Psoas muscle (tissue), 8 donors: Measurements from ENCODE around the gene RAD51B. TPM values are rescaled to one million over a fixed set of nuclear protein-coding genes. Genes with fewer than 3 reads are reported as not detected.
A peak's percentile ranks its signal among the peaks of the same experiment; 100 is the strongest.

ENCODE experiments used
- ATAC-seq, 4 donors: fragments of 200-7000 bp; cut with Tn5 transposase; one replicate each; pipeline ENCODE4 v1.9.1; 2020; ENCODE audit warnings: moderate library complexity in 3 of 4, mild to moderate bottlenecking in 2 of 4
- DNase-seq, 2 donors: peaks; one replicate each; pipeline ENCODE4 v3.0.0-alpha.2; 2020
- H3K27ac ChIP-seq: fragments of 200-600 bp; one replicate; pipeline ENCODE4 v1.8.0; 2022
- H3K27me3 ChIP-seq, 3 donors: fragments of 200-600 bp in 1 of 3; one replicate each; pipeline versions ENCODE4 v1.6.1 to v1.8.0; 2013 to 2022; ENCODE audit warnings: low read length in 2 of 3, mild to moderate bottlenecking in 2 of 3, moderate library complexity in 1 of 3; ENCODE audit not compliant: insufficient read depth in 3 of 3
- H3K36me3 ChIP-seq, 2 donors: fragments of 200-600 bp in 1 of 2; one replicate each; pipeline versions ENCODE4 v1.6.1 to v1.8.0; 2013 to 2022; ENCODE audit warnings: low read depth in 1 of 2, mild to moderate bottlenecking in 1 of 2, moderate library complexity in 1 of 2; ENCODE audit not compliant: insufficient read depth in 1 of 2
- H3K4me1 ChIP-seq: fragments of 200-600 bp; one replicate; pipeline ENCODE4 v1.8.0; 2022
- H3K4me3 ChIP-seq: fragments of 200-600 bp; one replicate; pipeline ENCODE4 v1.8.0; 2022; ENCODE audit warnings: mild to moderate bottlenecking
- H3K9me3 ChIP-seq: fragments of 200-600 bp; one replicate; pipeline ENCODE4 v1.8.0; 2022
- CTCF ChIP-seq: fragments of 200-600 bp; IDR thresholded peaks from one replicate; pipeline ENCODE4 v1.8.0; 2022; ENCODE audit warnings: antibody characterized with exemption
- WGBS, 3 donors: extraction: QIAGEN DNeasy Blood & Tissue Kit; methylation state at CpG; one replicate each; pipeline versions ENCODE4 v1.1.6 to v1.1.7; 2013; 5-methylcytosine and 5-hydroxymethylcytosine counted together
- intact Hi-C, 2 donors: fragments of 100-400 bp; cut with DNase I; formaldehyde crosslinking; loops; one replicate each; pipeline versions ENCODE4 v1.11.0 to v1.14.2; 2022
- polyA plus RNA-seq, 3 donors: library from polyadenylated mRNA; stranded (reverse); fragments of 200-250 nt; gene quantifications; one replicate each; pipeline ENCODE4 v1.2.3, GENCODE V29; 2013
- total RNA-seq, 4 donors: library from RNA; stranded (reverse); fragmentation: NEBNext Ultra II Directional in 2 of 4; extraction: Animal tissue kit (Norgen Biotek cat#: 25700) in 2 of 4; gene quantifications; one replicate each; pipeline versions ENCODE4 v1.2.1 to v1.2.4, GENCODE V29; 2021 to 2023
- donor health status: healthy with polysubstance abuse.
- donor health status: DM: no; HTN: no; CAD: no; lungs with moderate emphysema.
- donor health status: Bipolar disorder and iron deficiency.
- donor health status: healthy.
- donor health status: DM: yes; HTN: yes; CAD: no.
- donor health status: DM: no; HTN: no; CAD: no.
- donor health status: DM: no; HTN: no; CAD: no.
- donor health status: DM: yes; HTN: yes; CAD: no.

RAD51B gene
- total and polyA plus RNA-seq, 7 donors, result 0.60 to 7.2 (median 2.2) TPM

- H3K27ac ChIP-seq, result no peak overlapping the region
Observed at GRCh38 chr14:68663385-68664076, 844.0 kb downstream of the RAD51B start.

GRCh38 chr14:68664225-68664681 lies 844.7 kb downstream of the RAD51B start:
- 61 to 70% (median 66%) methylated on average over 4 of the region's 4 CpGs for WGBS, 3 donors
- ATAC-seq (no peak), DNase-seq (no peak)
- H3K27me3 ChIP-seq, result no peaks in the 10 kb centered on the region
- H3K36me3 ChIP-seq, result no peaks in the 10 kb centered on the region
- TF ChIP-seq CTCF, result no peak
- intact Hi-C loops, result no loop called here
- no peak overlapping the region for H3K4me3 ChIP-seq
- H3K9me3 ChIP-seq, result no peaks in the 10 kb centered on the region
- H3K4me1 ChIP-seq, result peaks cover 14% of the 10 kb centered on the region
- peak overlapping the region; percentile 51 for H3K27ac ChIP-seq

More at GRCh38 chr14:68663385-68664076, 844.0 kb downstream of the RAD51B start:
- WGBS, 3 donors, result 84 to 92% (median 87%) methylated on average over 9 of the region's 9 CpGs
- Histone ChIP-seq H3K4me3 (no peak overlapping the region), H3K9me3 (no peaks in the 10 kb centered on the region), H3K27me3 (no peaks in the 10 kb centered on the region), H3K4me1 (peaks cover 14% of the 10 kb centered on the region), H3K36me3 (no peaks in the 10 kb centered on the region)
- ATAC-seq, result no peak
- intact Hi-C loops, result no loop called here
- TF ChIP-seq CTCF, result no peak
- no peak for DNase-seq

- 60 to 68% (median 61%) methylated on average over 4 of the region's 4 CpGs for WGBS, 3 donors
Observed at GRCh38 chr14:68665131-68665530, 845.6 kb downstream of the RAD51B start.

GRCh38 chr14:68665792-68666204 lies 846.2 kb downstream of the RAD51B start:
- peak; percentile 46 to 71 (median 62) for ATAC-seq

More at GRCh38 chr14:68665131-68665530, 845.6 kb downstream of the RAD51B start:
- DNase-seq, result no peak
- peak overlapping the region; percentile 51 for H3K27ac ChIP-seq
- no peaks in the 10 kb centered on the region for H3K9me3 ChIP-seq
- H3K27me3 ChIP-seq, result no peaks in the 10 kb centered on the region
- H3K4me3 ChIP-seq, result no peak overlapping the region
- TF ChIP-seq CTCF, result no peak
- peaks cover 20% of the 10 kb centered on the region for H3K4me1 ChIP-seq
- ATAC-seq, result no peak
- intact Hi-C loops, result loop anchor here in 1 of 2 donors (5.0 kb wide), 1 partner anchor 33 kb away; no protein-coding TSS in a partner anchor
- H3K36me3 ChIP-seq, result no peaks in the 10 kb centered on the region

More at GRCh38 chr14:68665792-68666204, 846.2 kb downstream of the RAD51B start:
- Histone ChIP-seq H3K27ac (peak overlapping the region; percentile 51), H3K27me3 (no peaks in the 10 kb centered on the region), H3K4me1 (peaks cover 26% of the 10 kb centered on the region), H3K36me3 (no peaks in the 10 kb centered on the region), H3K9me3 (no peaks in the 10 kb centered on the region), H3K4me3 (no peak overlapping the region)
- TF ChIP-seq CTCF, result no peak
- intact Hi-C loops, result loop anchor here in 1 of 2 donors (5.0 kb wide), 1 partner anchor 33 kb away; no protein-coding TSS in a partner anchor
- DNase-seq, result no peak
